Mucosa of stomach (tissue), 1 donor: ENCODE results near the gene C11orf86.
"Not testable (repeated sequence)": the region's sequence is repeated elsewhere in the genome, so short reads cannot be mapped to it uniquely, and the experiment has no call there.

Source experiments
- H3K27me3 ChIP-seq: one replicate; pipeline ENCODE4 v1.7.0; 2013; ENCODE audit warnings: mild to moderate bottlenecking, low read length; ENCODE audit not compliant: control insufficient read depth, insufficient read depth
- H3K36me3 ChIP-seq: one replicate; pipeline ENCODE4 v1.7.0; 2013; ENCODE audit warnings: low read length; ENCODE audit not compliant: control insufficient read depth, insufficient read depth
- H3K4me1 ChIP-seq: one replicate; pipeline ENCODE4 v1.7.0; 2013; ENCODE audit warnings: mild to moderate bottlenecking, low read length; ENCODE audit not compliant: control insufficient read depth, insufficient read depth
- H3K4me3 ChIP-seq: one replicate; pipeline ENCODE4 v1.7.0; 2013; ENCODE audit warnings: low read length
- H3K9ac ChIP-seq: one replicate; pipeline ENCODE4 v1.7.0; 2013; ENCODE audit warnings: mild to moderate bottlenecking, low read length, moderate library complexity
- H3K9me3 ChIP-seq: one replicate; pipeline ENCODE4 v1.7.0; 2013; ENCODE audit warnings: mild to moderate bottlenecking, low read length, moderate library complexity; ENCODE audit not compliant: control insufficient read depth
- donor health status: Pancreatic carcinoma.

C11orf86 gene

GRCh38 chr11:66981976-66982578 lies 7.0 kb downstream of the C11orf86 start:
- Histone ChIP-seq H3K27me3 (no peaks in the 10 kb centered on the region), H3K36me3 (no peaks in the 10 kb centered on the region), H3K4me3 (no peak overlapping the region), H3K9me3 (no peaks in the 10 kb centered on the region), H3K9ac (no peak overlapping the region), H3K4me1 (peaks cover 39% of the 10 kb centered on the region)

- Histone ChIP-seq H3K9ac (no peak overlapping the region), H3K36me3 (no peaks in the 10 kb centered on the region), H3K4me3 (no peak overlapping the region), H3K27me3 (no peaks in the 10 kb centered on the region), H3K9me3 (no peaks in the 10 kb centered on the region), H3K4me1 (peaks cover 39% of the 10 kb centered on the region)
Measured at GRCh38 chr11:66983275-66983924, 8.3 kb downstream of the C11orf86 start.

DNA sequence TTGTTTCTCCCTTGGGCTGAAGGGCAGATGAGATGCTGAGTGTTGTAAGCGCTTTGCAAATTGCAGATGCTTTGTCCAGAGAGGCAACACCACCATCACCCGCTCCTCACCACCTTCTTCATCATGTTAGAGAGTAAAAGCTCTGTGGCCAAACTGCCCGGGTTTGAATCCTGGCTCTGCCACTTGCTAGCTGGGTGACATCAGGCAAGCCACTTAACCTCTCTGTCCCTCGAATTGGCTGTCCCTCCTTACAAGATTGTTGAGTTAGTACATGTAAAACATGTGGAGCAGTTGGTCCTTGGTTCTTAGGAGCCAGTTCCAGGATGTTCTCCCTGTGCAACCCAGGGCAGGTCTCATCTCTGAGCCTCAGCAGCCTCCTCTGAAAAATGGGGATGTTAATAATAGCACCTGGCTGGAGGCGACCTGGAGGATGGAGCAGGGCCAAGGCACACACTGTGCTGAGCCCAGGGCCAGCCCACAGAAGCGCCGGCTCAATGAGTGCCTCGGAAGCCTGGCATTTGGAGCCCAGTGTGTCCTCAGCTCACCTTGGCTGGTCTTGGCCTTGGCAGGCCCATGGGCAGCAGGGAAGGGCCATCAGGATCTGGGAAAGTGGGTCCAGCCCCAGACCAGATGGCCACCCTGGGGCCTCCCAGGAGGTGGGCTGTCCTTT lies 10.5 kb downstream of the C11orf86 start:
- Histone ChIP-seq H3K9me3 (no peaks in the 10 kb centered on the region), H3K9ac (no peak overlapping the region), H3K36me3 (no peaks in the 10 kb centered on the region)

GRCh38 chr11:66986178-66986545 lies 11.1 kb downstream of the C11orf86 start:
- no peak overlapping the region for H3K9ac ChIP-seq
- H3K36me3 ChIP-seq: no peaks in the 10 kb centered on the region
- H3K4me1 ChIP-seq: peaks cover 39% of the 10 kb centered on the region
- H3K27me3 ChIP-seq: no peaks in the 10 kb centered on the region
- no peak overlapping the region for H3K4me3 ChIP-seq
- H3K9me3 ChIP-seq: no peaks in the 10 kb centered on the region

More for the DNA sequence above, 10.5 kb downstream of the C11orf86 start:
- Histone ChIP-seq H3K4me1 (peaks cover 39% of the 10 kb centered on the region), H3K4me3 (no peak overlapping the region), H3K27me3 (no peaks in the 10 kb centered on the region)

DNA sequence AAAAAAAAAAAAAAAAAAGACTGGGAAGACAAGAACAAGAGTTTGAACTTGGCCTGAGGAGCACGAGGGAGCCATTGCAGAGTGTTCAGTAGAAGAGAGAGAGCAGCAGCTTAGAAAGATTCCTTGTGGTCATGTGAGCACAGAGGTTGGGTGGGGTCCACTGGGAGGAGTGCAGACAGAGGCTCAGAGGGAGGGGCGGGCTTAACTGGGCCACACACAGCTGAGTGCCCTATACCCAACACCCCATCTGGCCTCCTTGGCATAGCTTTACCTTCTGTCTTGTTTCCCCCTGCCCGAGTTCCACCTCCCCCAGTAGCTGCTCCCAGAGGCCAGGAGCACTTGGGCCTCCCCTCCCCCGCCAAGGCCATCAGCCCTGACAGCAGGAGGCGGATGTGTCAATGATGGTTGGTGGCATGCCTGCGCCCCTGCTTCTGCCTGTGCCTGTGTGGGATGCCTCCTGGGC lies 12.1 kb downstream of the C11orf86 start:
- no peaks in the 10 kb centered on the region for H3K9me3 ChIP-seq
- no peaks in the 10 kb centered on the region for H3K27me3 ChIP-seq
- H3K4me1 ChIP-seq: peaks cover 39% of the 10 kb centered on the region
- no peak overlapping the region for H3K9ac ChIP-seq
- H3K4me3 ChIP-seq: no peak overlapping the region
- H3K36me3 ChIP-seq: no peaks in the 10 kb centered on the region

DNA sequence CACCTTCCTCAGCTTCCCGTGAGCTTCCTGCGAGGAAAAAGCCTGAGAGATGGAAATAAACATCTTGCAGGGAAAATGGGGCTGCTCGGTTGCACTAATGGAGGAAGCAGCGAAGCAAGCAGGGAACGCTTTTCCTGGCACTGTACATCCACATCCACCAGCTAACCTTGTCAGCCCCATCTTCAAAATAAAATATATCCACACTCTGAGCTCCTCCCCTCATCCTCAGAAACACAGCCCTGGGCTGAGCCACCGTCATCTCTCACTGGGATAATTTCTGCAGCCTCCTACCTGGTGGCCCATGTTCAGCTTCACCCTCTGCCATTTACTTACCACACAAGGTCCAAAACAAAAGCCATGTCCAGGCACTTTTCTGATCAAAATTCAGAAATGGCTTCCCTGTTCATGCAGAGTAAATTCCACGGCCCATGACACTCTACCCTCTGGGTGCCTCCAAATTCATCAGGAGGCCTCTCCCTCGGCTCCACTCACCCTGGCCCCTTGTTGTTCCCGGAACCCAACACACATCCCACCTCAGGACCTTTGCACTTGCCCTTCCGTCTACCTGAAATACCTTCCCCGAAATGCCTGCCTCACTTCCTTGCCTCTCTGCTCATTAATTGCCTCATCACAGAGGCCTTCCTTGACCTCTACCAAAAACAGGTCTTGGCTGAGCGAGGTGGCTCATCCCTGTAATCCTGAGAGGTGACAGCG lies 13.0 kb downstream of the C11orf86 start:
- Histone ChIP-seq H3K9ac (no peak overlapping the region), H3K27me3 (no peaks in the 10 kb centered on the region), H3K36me3 (no peaks in the 10 kb centered on the region), H3K4me3 (no peak overlapping the region), H3K9me3 (no peaks in the 10 kb centered on the region), H3K4me1 (peaks cover 36% of the 10 kb centered on the region)

- H3K4me3 ChIP-seq, H3K9me3 ChIP-seq: not testable (repeated sequence)
Measured at GRCh38 chr11:66988741-66989140, 13.6 kb downstream of the C11orf86 start.

DNA sequence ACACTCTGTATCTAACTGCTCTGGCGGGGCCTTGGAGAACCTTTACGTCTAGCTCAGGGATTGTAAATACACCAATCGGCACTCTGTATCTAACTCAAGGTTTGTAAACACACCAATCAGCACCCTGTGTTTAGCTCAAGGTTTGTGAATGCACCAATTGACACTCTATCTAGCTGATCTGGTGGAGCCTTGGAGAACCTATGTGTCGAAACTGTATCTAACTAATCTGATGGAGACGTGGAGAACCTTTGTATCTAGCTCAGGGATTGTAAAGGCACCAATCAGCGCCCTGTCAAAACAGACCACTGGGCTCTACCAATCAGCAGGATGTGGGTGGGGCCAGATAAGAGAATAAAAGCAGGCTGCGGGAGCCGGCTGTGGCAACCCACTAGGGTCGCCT lies 14.3 kb downstream of the C11orf86 start:
- not testable (repeated sequence) for H3K27me3 ChIP-seq, H3K4me3 ChIP-seq, H3K36me3 ChIP-seq, H3K9ac ChIP-seq, H3K9me3 ChIP-seq
- H3K4me1 ChIP-seq: peaks cover 23% of the 10 kb centered on the region

More at GRCh38 chr11:66988741-66989140, 13.6 kb downstream of the C11orf86 start:
- peaks cover 29% of the 10 kb centered on the region for H3K4me1 ChIP-seq
- not testable (repeated sequence) for H3K36me3 ChIP-seq, H3K9ac ChIP-seq, H3K27me3 ChIP-seq

DNA sequence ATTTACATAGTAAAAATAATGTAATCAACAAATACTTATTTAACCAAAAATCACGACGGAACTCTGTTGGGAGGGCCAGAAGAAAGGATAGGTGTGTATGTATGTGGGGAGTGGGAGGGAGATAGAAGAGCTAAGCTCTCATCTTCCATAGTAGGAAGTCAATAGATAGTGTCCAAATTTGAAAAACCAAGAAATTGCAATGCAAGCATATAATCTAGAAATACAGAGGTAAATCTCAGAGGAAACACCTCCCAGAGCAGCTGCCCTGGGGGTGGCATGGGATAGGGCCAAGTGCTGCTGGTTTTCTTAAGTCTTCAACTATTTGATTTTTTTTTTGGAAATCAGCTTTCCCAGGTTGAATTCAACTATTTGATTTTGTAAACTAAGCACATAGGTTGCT lies 16.9 kb downstream of the C11orf86 start:
- Histone ChIP-seq H3K36me3 (no peaks in the 10 kb centered on the region), H3K4me3 (no peak overlapping the region), H3K4me1 (no peaks in the 10 kb centered on the region), H3K9me3 (no peaks in the 10 kb centered on the region), H3K27me3 (no peaks in the 10 kb centered on the region), H3K9ac (no peak overlapping the region)

- Histone ChIP-seq H3K9ac (no peak overlapping the region), H3K4me3 (no peak overlapping the region), H3K4me1 (no peaks in the 10 kb centered on the region), H3K36me3 (no peaks in the 10 kb centered on the region), H3K27me3 (no peaks in the 10 kb centered on the region), H3K9me3 (no peaks in the 10 kb centered on the region)
Measured at GRCh38 chr11:66996609-66997273, 21.6 kb downstream of the C11orf86 start.

- Histone ChIP-seq H3K27me3 (no peaks in the 10 kb centered on the region), H3K9ac (no peak overlapping the region), H3K9me3 (no peaks in the 10 kb centered on the region), H3K4me1 (no peaks in the 10 kb centered on the region), H3K36me3 (no peaks in the 10 kb centered on the region), H3K4me3 (no peak overlapping the region)
Measured at GRCh38 chr11:66999555-66999954, 24.5 kb downstream of the C11orf86 start.
